IMR-90 (cell line): ENCODE measurements around the gene NPDC1. TPM values are rescaled to one million over a fixed set of nuclear protein-coding genes. Genes with fewer than 3 reads are reported as not detected.

Experiments
- ATAC-seq: fragments of 200-7000 bp; cut with Tn5 transposase; 2 replicates; pipeline ENCODE4 v1.9.1; 2020; ENCODE audit warnings: low read depth, mild to moderate bottlenecking, moderate library complexity
- BruUV-seq: library from RNA; stranded (reverse); fragments of 400-500 nt; replicated peaks from 2 replicates; lab custom pipeline; 2021; lab: Mats Ljungman, UMichigan
- CTCF ChIA-PET: fragments of 300-600 bp; formaldehyde crosslinking; extraction: SDS; loops from one replicate; lab custom pipeline; 2021; ENCODE audit warnings: antibody characterized with exemption; lab: Yijun Ruan, JAX
- POLR2A ChIA-PET: fragments of 300-600 bp; sonication (Branson Sonifier 250); formaldehyde crosslinking; loops from one replicate; lab custom pipeline; 2022; ENCODE audit warnings: antibody characterized with exemption; ENCODE audit not compliant: unreplicated experiment; lab: Charles Lee
- DNase-seq: peaks from one replicate; pipeline ENCODE4 v3.0.0; 2013
- H2AFZ ChIP-seq: replicated peaks from 2 replicates; pipeline ENCODE3; 2013; ENCODE audit warnings: low read length, mild to moderate bottlenecking; ENCODE audit not compliant: poor library complexity
- H2AK5ac ChIP-seq: 2 replicates; pipeline ENCODE4 v1.6.1; 2013; ENCODE audit warnings: low read depth, low read length, inconsistent platforms
- H2AK9ac ChIP-seq: replicated peaks from 2 replicates; pipeline ENCODE3; 2013; ENCODE audit warnings: mild to moderate bottlenecking, low read depth, low read length, moderate library complexity; ENCODE audit not compliant: poor library complexity
- H2BK120ac ChIP-seq: 2 replicates; pipeline ENCODE4 v1.6.1; 2013; ENCODE audit warnings: low read depth, low read length, inconsistent platforms
- H2BK15ac ChIP-seq: 3 replicates; pipeline ENCODE4 v1.6.1; 2013; ENCODE audit warnings: low read depth, low read length, inconsistent platforms
- H2BK20ac ChIP-seq: 2 replicates; pipeline ENCODE4 v1.6.1; 2013; ENCODE audit warnings: low read depth, mild to moderate bottlenecking, inconsistent platforms, low read length, moderate library complexity
- H2BK5ac ChIP-seq: 2 replicates; pipeline ENCODE4 v1.6.1; 2013; ENCODE audit warnings: mild to moderate bottlenecking, low read depth, low read length, inconsistent platforms; ENCODE audit not compliant: poor library complexity, severe bottlenecking
- H3K14ac ChIP-seq: replicated peaks from 2 replicates; pipeline ENCODE4 v1.6.1; 2013; ENCODE audit warnings: low read depth, low read length, inconsistent platforms
- H3K18ac ChIP-seq: 2 replicates; pipeline ENCODE4 v1.6.1; 2013; ENCODE audit warnings: low read depth, low read length, control low read depth
- H3K23ac ChIP-seq: 2 replicates; pipeline ENCODE4 v1.6.1; 2013; ENCODE audit warnings: low read depth, low read length, inconsistent platforms
- H3K27ac ChIP-seq: 2 replicates; pipeline ENCODE4 v1.5.1; 2013; ENCODE audit warnings: mild to moderate bottlenecking, control low read depth, low read length; ENCODE audit not compliant: insufficient read depth
- H3K27me3 ChIP-seq: 2 replicates; pipeline ENCODE4 v1.6.1; 2013; ENCODE audit warnings: low read length; ENCODE audit not compliant: control insufficient read depth, insufficient read depth
- H3K36me3 ChIP-seq: 2 replicates; pipeline ENCODE4 v1.6.1; 2013; ENCODE audit warnings: low read length, mixed read lengths; ENCODE audit not compliant: control insufficient read depth, insufficient read depth
- H3K4ac ChIP-seq: 2 replicates; pipeline ENCODE4 v1.6.1; 2013; ENCODE audit warnings: low read depth, low read length, inconsistent platforms
- H3K4me1 ChIP-seq: 2 replicates; pipeline ENCODE4 v1.6.1; 2013; ENCODE audit warnings: low read length, mixed read lengths; ENCODE audit not compliant: control insufficient read depth, insufficient read depth
- H3K4me2 ChIP-seq: 2 replicates; pipeline ENCODE4 v1.6.1; 2013; ENCODE audit warnings: low read depth, mild to moderate bottlenecking, control low read depth, low read length, moderate library complexity
- H3K4me3 ChIP-seq: 2 replicates; pipeline ENCODE4 v1.5.1; 2013; ENCODE audit warnings: low read depth, mild to moderate bottlenecking, control low read depth, low read length, moderate library complexity; ENCODE audit not compliant: insufficient read depth
- H3K56ac ChIP-seq: 2 replicates; pipeline ENCODE4 v1.6.1; 2013; ENCODE audit warnings: low read length, inconsistent platforms; ENCODE audit not compliant: insufficient read depth; ENCODE audit errors: extremely low read depth
- H3K79me1 ChIP-seq, 2 experiments: 2 replicates each; pipeline ENCODE4 v1.6.1; 2013; ENCODE audit warnings: low read length in 2 of 2, inconsistent platforms in 1 of 2, low read depth in 1 of 2
- H3K9ac ChIP-seq: 2 replicates; pipeline ENCODE4 v1.6.1; 2013; ENCODE audit warnings: low read depth, low read length, control low read depth
- H3K9me1 ChIP-seq: 2 replicates; pipeline ENCODE4 v1.6.1; 2013; ENCODE audit warnings: low read length, inconsistent platforms; ENCODE audit not compliant: insufficient read depth
- H3K9me3 ChIP-seq: 2 replicates; pipeline ENCODE4 v1.6.1; 2013; ENCODE audit warnings: low read length; ENCODE audit not compliant: control insufficient read depth, insufficient read depth
- H4K20me1 ChIP-seq: 2 replicates; pipeline ENCODE4 v1.6.1; 2013; ENCODE audit warnings: low read length, inconsistent platforms; ENCODE audit not compliant: insufficient read depth
- H4K5ac ChIP-seq: 2 replicates; pipeline ENCODE4 v1.6.1; 2013; ENCODE audit warnings: mild to moderate bottlenecking, low read depth, low read length, control low read depth
- H4K8ac ChIP-seq, 2 experiments: 2 replicates each; pipeline ENCODE4 v1.6.1; 2013; ENCODE audit warnings: low read depth in 2 of 2, low read length in 2 of 2, control low read depth in 1 of 2, inconsistent platforms in 1 of 2
- H4K91ac ChIP-seq: 2 replicates; pipeline ENCODE4 v1.6.1; 2013; ENCODE audit warnings: low read depth, low read length, inconsistent platforms; ENCODE audit not compliant: insufficient read depth
- BHLHE40 ChIP-seq: fragments of 150-350 bp; IDR thresholded peaks from 2 replicates; pipeline ENCODE4 v1.6.1; 2016; ENCODE audit warnings: mild to moderate bottlenecking, low read depth, low read length
- CEBPB ChIP-seq: IDR thresholded peaks from 2 replicates; pipeline ENCODE4 v1.6.1; 2012; ENCODE audit warnings: low read depth, low read length, improper control_type of control experiment
- CHD1 ChIP-seq: IDR thresholded peaks from 2 replicates; pipeline ENCODE4 v1.6.1; 2012; ENCODE audit warnings: low read depth, low read length, improper control_type of control experiment
- FOS ChIP-seq: fragments of 150-350 bp; IDR thresholded peaks from 2 replicates; pipeline ENCODE4 v1.6.1; 2016; ENCODE audit warnings: low read depth, low read length
- MAFK ChIP-seq: IDR thresholded peaks from 2 replicates; pipeline ENCODE4 v1.6.1; 2012; ENCODE audit warnings: low read depth, low read length, improper control_type of control experiment
- MAZ ChIP-seq: IDR thresholded peaks from 2 replicates; pipeline ENCODE4 v1.6.1; 2012; ENCODE audit warnings: low read depth, mild to moderate bottlenecking, low read length, improper control_type of control experiment, moderate library complexity, borderline replicate concordance
- MXI1 ChIP-seq: IDR thresholded peaks from 2 replicates; pipeline ENCODE4 v1.6.1; 2012; ENCODE audit warnings: low read depth, mild to moderate bottlenecking, low read length, moderate library complexity, borderline replicate concordance
- POLR2A ChIP-seq: IDR thresholded peaks from 2 replicates; pipeline ENCODE4 v1.6.1; 2012; ENCODE audit warnings: mild to moderate bottlenecking, low read depth, low read length
- RAD21 ChIP-seq: IDR thresholded peaks from 2 replicates; pipeline ENCODE4 v1.6.1; 2012; ENCODE audit warnings: low read length, improper control_type of control experiment
- RCOR1 ChIP-seq: IDR thresholded peaks from 2 replicates; pipeline ENCODE4 v1.6.1; 2012; ENCODE audit warnings: mild to moderate bottlenecking, low read length, improper control_type of control experiment; ENCODE audit not compliant: insufficient replicate concordance
- RFX5 ChIP-seq: IDR thresholded peaks from 2 replicates; pipeline ENCODE4 v1.8.0; 2012; ENCODE audit warnings: low read depth, mild to moderate bottlenecking, low read length, moderate library complexity
- SMC3 ChIP-seq: fragments of 150-350 bp; IDR thresholded peaks from 2 replicates; pipeline ENCODE4 v1.6.1; 2016; ENCODE audit warnings: low read depth, mild to moderate bottlenecking, antibody characterized with exemption, low read length, moderate library complexity
- WGBS, 2 experiments: methylation state at CpG; one replicate each; pipeline versions ENCODE4 v1.1.5 to v1.1.7; 2013; ENCODE audit warnings: missing lambda C conversion rate in 2 of 2; ENCODE audit not compliant: insufficient read length in 1 of 2; ENCODE audit errors: extremely low coverage in 2 of 2; 5-methylcytosine and 5-hydroxymethylcytosine counted together
- dilution Hi-C: fragments of 300-500 bp; cut with HindIII; formaldehyde crosslinking; loops from one replicate; pipeline ENCODE4 v1.14.3; 2018; ENCODE audit warnings: low sequenced_read_pairs; ENCODE audit not compliant: unreplicated experiment
- in situ Hi-C: fragments of 300-500 bp; cut with MboI; formaldehyde crosslinking; loops from 3 replicates; pipeline ENCODE4 v1.14.3; 2019; ENCODE audit warnings: low sequenced_read_pairs, inconsistent platforms, mixed read lengths
- intact Hi-C: fragments of 100-400 bp; cut with micrococcal nuclease; formaldehyde crosslinking; loops from 2 replicates; pipeline ENCODE4 v1.10.0; 2022
- polyA plus RNA-seq, 3 experiments: library from polyadenylated mRNA; depleted of rRNA; stranded (reverse); fragments of >200 nt; gene quantifications; 2 replicates each; pipeline ENCODE4 v1.2.3, GENCODE V29; 2012; ENCODE audit warnings: low replicate concordance in 1 of 3
- total RNA-seq: library from RNA; depleted of rRNA; stranded (reverse); fragments of >200 nt; gene quantifications from 2 replicates; pipeline ENCODE4 v1.2.3, GENCODE V29; 2012
- TF ChIP-seq, protein P1 (sequence below): conservative IDR thresholded peaks from 2 replicates; pipeline ENCODE4 v1.5.1; 2012; ENCODE audit warnings: mild to moderate bottlenecking, low read depth, low read length, improper control_type of control experiment
- TF ChIP-seq, protein P2 (sequence below): fragments of 150-350 bp; IDR thresholded peaks from 2 replicates; pipeline ENCODE4 v1.6.1; 2017; ENCODE audit warnings: mild to moderate bottlenecking, antibody characterized with exemption, low read length, low read depth
- TF ChIP-seq, protein P3 (sequence below): fragments of 150-350 bp; IDR thresholded peaks from 2 replicates; pipeline ENCODE4 v1.6.1; 2016; ENCODE audit warnings: low read depth, mild to moderate bottlenecking, low read length, moderate library complexity, borderline replicate concordance

Gene NPDC1
- total and polyA plus RNA-seq, 2 of the 4 experiments (the other 2 are of a cell fraction), result 2.7 to 58.1 TPM

DNA sequence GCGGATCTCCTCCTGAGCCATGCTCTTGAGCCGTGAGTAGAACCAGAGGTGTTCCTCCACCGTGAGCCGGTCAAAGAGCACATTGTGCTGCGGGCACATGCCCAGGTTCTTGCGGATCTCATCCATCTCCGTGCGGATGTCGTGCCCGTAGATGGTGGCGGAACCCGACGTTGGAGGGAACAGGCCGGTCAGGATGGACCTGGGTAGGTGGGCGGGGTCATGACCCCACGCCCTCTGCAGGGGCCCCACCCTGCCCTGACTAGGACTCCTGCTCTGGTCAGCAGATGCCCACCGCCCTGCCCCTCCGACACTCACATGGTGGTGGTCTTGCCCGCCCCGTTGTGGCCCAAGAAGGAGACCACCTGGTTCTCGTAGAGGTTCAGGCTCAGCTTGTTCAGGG is 30.0 kb downstream of the NPDC1 start:
- dilution Hi-C loops, result no loop called here

More for the DNA sequence above, 30.0 kb downstream of the NPDC1 start:
- Histone ChIP-seq H3K23ac (no peak overlapping the region), H3K4me1 (no peaks in the 10 kb centered on the region), H4K20me1 (no peaks in the 10 kb centered on the region; the same call in 1 of the 2 replicates), H2BK5ac (no peak overlapping the region), H3K79me1 (no peaks in the 10 kb centered on the region), H4K8ac (no peak overlapping the region), H3K4me2 (no peak overlapping the region), H4K5ac (no peak overlapping the region), H2BK20ac (no peak overlapping the region), H2BK120ac (no peak overlapping the region), H3K27me3 (no peaks in the 10 kb centered on the region), H3K14ac (no peak overlapping the region), H3K27ac (no peak overlapping the region), H3K36me3 (peaks cover 42% of the 10 kb centered on the region; the same call in 1 of the 2 replicates), H3K56ac (no peak overlapping the region), H3K9ac (no peak overlapping the region), H2AK5ac (no peak overlapping the region), H3K4me3 (no peak overlapping the region), H3K18ac (no peak overlapping the region), H2AFZ (no peak overlapping the region), H2AK9ac (no peak overlapping the region), H2BK15ac (no peak overlapping the region), H3K9me3 (no peaks in the 10 kb centered on the region), H4K91ac (no peak overlapping the region), H3K9me1 (no peaks in the 10 kb centered on the region), H3K4ac (no peak overlapping the region)
- WGBS, 2 experiments, result 96% methylated on average over 19 of the region's 21 CpGs; no CpG with 5 or more reads in 1 of the 2 experiments
- in situ Hi-C loops, result no loop called here
- DNase-seq (no peak), ATAC-seq (no peak)
- ChIA-PET CTCF (no interaction called here), POLR2A (no interaction called here)
- BruUV-seq, result no TSS peak
- TF ChIP-seq RAD21 (no peak), POLR2A (no peak), CHD1 (no peak), CEBPB (no peak), RFX5 (no peak), MAFK (no peak), MXI1 (no peak), RCOR1 (no peak), MAZ (no peak), BHLHE40 (no peak), FOS (no peak), SMC3 (no peak)
- TF ChIP-seq, protein P1, sequence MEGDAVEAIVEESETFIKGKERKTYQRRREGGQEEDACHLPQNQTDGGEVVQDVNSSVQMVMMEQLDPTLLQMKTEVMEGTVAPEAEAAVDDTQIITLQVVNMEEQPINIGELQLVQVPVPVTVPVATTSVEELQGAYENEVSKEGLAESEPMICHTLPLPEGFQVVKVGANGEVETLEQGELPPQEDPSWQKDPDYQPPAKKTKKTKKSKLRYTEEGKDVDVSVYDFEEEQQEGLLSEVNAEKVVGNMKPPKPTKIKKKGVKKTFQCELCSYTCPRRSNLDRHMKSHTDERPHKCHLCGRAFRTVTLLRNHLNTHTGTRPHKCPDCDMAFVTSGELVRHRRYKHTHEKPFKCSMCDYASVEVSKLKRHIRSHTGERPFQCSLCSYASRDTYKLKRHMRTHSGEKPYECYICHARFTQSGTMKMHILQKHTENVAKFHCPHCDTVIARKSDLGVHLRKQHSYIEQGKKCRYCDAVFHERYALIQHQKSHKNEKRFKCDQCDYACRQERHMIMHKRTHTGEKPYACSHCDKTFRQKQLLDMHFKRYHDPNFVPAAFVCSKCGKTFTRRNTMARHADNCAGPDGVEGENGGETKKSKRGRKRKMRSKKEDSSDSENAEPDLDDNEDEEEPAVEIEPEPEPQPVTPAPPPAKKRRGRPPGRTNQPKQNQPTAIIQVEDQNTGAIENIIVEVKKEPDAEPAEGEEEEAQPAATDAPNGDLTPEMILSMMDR, result no peak
- TF ChIP-seq, protein P2, sequence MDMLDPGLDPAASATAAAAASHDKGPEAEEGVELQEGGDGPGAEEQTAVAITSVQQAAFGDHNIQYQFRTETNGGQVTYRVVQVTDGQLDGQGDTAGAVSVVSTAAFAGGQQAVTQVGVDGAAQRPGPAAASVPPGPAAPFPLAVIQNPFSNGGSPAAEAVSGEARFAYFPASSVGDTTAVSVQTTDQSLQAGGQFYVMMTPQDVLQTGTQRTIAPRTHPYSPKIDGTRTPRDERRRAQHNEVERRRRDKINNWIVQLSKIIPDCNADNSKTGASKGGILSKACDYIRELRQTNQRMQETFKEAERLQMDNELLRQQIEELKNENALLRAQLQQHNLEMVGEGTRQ, result no peak
- TF ChIP-seq, protein P3, sequence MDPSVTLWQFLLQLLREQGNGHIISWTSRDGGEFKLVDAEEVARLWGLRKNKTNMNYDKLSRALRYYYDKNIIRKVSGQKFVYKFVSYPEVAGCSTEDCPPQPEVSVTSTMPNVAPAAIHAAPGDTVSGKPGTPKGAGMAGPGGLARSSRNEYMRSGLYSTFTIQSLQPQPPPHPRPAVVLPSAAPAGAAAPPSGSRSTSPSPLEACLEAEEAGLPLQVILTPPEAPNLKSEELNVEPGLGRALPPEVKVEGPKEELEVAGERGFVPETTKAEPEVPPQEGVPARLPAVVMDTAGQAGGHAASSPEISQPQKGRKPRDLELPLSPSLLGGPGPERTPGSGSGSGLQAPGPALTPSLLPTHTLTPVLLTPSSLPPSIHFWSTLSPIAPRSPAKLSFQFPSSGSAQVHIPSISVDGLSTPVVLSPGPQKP, result no peak
- intact Hi-C loops, result no loop called here
